Measurements from ENCODE around the gene PVRIG.

- TF ChIP-seq CTCF (IDR thresholded peaks at IDR 0.05) (no peak), POLR2A (IDR thresholded peaks at IDR 0.05) (no peak)
Measured at GRCh38 chr7:100222445-100223132, 2.8 kb downstream of the PVRIG start.

Data from Peyer's patch (tissue), 4 donors.